ENCODE results near the gene OIT3. TPM values are rescaled to one million over a fixed set of nuclear protein-coding genes. Genes with fewer than 3 reads are reported as not detected.

Gene OIT3
- total RNA-seq, 1 donor from 2014 or later: 0.09 TPM

DNA sequence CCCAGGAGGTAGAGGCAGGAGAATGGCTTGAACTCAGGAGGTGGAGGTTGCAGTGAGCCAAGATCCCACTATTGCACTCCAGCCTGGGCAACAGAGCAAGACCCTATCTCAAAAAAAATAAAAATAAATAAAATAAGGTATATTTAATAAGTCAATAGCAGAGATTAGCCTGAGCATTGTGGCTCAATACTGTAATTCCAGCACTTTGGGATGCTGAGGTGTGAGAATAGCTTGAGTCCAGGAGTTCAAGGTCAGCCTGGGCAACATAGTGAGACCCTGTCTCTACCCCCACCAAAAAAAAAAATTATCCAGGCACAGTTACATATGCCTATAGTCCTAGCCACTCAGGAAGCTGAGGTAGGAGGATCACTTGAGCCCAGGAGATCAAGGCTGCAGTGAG lies 38.4 kb upstream of the OIT3 start:
- Mint-ChIP-seq H3K9me3 (ENCODE audit: unreplicated experiment) (peaks cover 2% of the 10 kb centered on the region), H3K4me3 (ENCODE audit: unreplicated experiment) (no peak overlapping the region), H3K4me1 (ENCODE audit: low read depth, unreplicated experiment) (no peaks in the 10 kb centered on the region), H3K27me3 (ENCODE audit: low read depth, unreplicated experiment) (no peaks in the 10 kb centered on the region), H3K36me3 (ENCODE audit: low read depth, unreplicated experiment) (peaks cover 16% of the 10 kb centered on the region), H3K27ac (ENCODE audit: unreplicated experiment) (no peak overlapping the region)
- Histone ChIP-seq H3K36me3 (ENCODE audit: insufficient read depth, low read length) (no peaks in the 10 kb centered on the region), H3K4me3 (ENCODE audit: insufficient read depth, low read depth, low read length) (no peak overlapping the region), H3K27ac (ENCODE audit: low read depth, low read length) (no peak overlapping the region), H3K4me1 (ENCODE audit: insufficient read depth, low read length) (no peaks in the 10 kb centered on the region), H3K79me2 (ENCODE audit: insufficient read depth, low read length) (no peaks in the 10 kb centered on the region), H3K27me3 (ENCODE audit: insufficient read depth, low read length) (no peaks in the 10 kb centered on the region), H3K4me2 (ENCODE audit: low read length) (no peak overlapping the region), H3K9me3 (ENCODE audit: insufficient read depth, low read depth, low read length) (no peaks in the 10 kb centered on the region), H2AFZ (ENCODE audit: low read depth, low read length) (no peak overlapping the region), H4K20me1 (ENCODE audit: insufficient read depth, low read length) (no peaks in the 10 kb centered on the region), H3K9ac (ENCODE audit: low read length) (no peak overlapping the region)
- no peak for DNase-seq (ENCODE audit: low read depth)
- no peak for FAIRE-seq
- TF ChIP-seq CTCF (IDR thresholded peaks at IDR 0.05; ENCODE audit: insufficient read depth, low read depth, low read length) (no peak), EZH2 (IDR thresholded peaks at IDR 0.05; ENCODE audit: insufficient read depth, low read length) (no peak)

DNA sequence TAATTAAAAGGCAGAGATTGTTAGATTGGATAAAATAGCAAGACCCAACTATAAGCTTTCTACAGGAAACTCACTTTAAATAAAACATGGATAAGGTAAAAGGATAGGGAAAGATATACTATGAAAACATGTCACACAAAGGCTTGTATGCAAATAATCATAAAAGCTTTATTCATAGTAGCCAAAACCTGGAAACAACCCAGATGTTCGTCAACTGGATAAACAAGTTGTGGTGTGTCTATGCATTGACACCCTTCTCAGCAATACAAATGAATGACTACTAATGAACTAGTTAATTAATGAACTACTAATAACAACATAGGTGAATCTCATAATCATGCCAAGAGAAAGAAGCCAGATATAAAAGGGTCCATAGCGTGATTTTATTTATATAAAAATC lies 37.7 kb upstream of the OIT3 start:
- H3K4me1 Mint-ChIP-seq (ENCODE audit: low read depth, unreplicated experiment): no peaks in the 10 kb centered on the region
- Histone ChIP-seq H3K9ac (ENCODE audit: low read length) (no peak overlapping the region), H3K79me2 (ENCODE audit: insufficient read depth, low read length) (no peaks in the 10 kb centered on the region), H3K27me3 (ENCODE audit: insufficient read depth, low read length) (no peaks in the 10 kb centered on the region), H3K36me3 (ENCODE audit: insufficient read depth, low read length) (peaks cover 2% of the 10 kb centered on the region), H3K4me1 (ENCODE audit: insufficient read depth, low read length) (no peaks in the 10 kb centered on the region), H3K9me3 (ENCODE audit: insufficient read depth, low read depth, low read length) (no peaks in the 10 kb centered on the region), H3K4me2 (ENCODE audit: low read length) (no peak overlapping the region), H3K27ac (ENCODE audit: low read depth, low read length) (no peak overlapping the region), H4K20me1 (ENCODE audit: insufficient read depth, low read length) (no peaks in the 10 kb centered on the region), H2AFZ (ENCODE audit: low read depth, low read length) (no peak overlapping the region), H3K4me3 (ENCODE audit: insufficient read depth, low read depth, low read length) (no peak overlapping the region)
- DNase-seq (ENCODE audit: low read depth) (no peak), FAIRE-seq (no peak)
- peaks cover 2% of the 10 kb centered on the region for H3K9me3 Mint-ChIP-seq (ENCODE audit: unreplicated experiment)
- no peak overlapping the region for H3K27ac Mint-ChIP-seq (ENCODE audit: unreplicated experiment)
- H3K27me3 Mint-ChIP-seq (ENCODE audit: low read depth, unreplicated experiment): no peaks in the 10 kb centered on the region
- H3K4me3 Mint-ChIP-seq (ENCODE audit: unreplicated experiment): no peak overlapping the region
- H3K36me3 Mint-ChIP-seq (ENCODE audit: low read depth, unreplicated experiment): peaks cover 16% of the 10 kb centered on the region
- TF ChIP-seq CTCF (IDR thresholded peaks at IDR 0.05; ENCODE audit: insufficient read depth, low read depth, low read length) (no peak), EZH2 (IDR thresholded peaks at IDR 0.05; ENCODE audit: insufficient read depth, low read length) (no peak)

DNA sequence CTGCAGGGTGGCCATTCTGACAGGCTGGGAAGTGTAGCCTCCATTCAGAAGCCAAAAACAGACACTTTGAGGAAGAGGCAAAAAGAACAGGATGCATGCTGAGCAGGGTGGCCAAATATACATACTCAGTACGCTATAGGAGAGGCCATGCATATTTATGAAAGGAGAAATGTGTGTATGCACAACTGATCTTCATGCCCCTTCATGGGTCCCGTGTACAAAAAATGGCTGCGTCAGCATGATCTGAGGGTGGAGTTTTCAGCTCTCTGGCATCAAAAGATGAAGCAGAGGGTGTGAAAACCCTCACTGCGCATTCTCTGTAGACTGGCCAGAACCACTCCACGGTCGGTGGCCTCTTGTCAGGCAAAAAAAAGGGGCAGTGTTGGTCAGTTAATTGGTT lies 35.5 kb upstream of the OIT3 start:
- Histone ChIP-seq H2AFZ (ENCODE audit: low read depth, low read length) (no peak overlapping the region), H3K9ac (ENCODE audit: low read length) (no peak overlapping the region), H3K27me3 (ENCODE audit: insufficient read depth, low read length) (no peaks in the 10 kb centered on the region), H3K27ac (ENCODE audit: low read depth, low read length) (no peak overlapping the region), H3K4me1 (ENCODE audit: insufficient read depth, low read length) (no peaks in the 10 kb centered on the region), H3K4me2 (ENCODE audit: low read length) (no peak overlapping the region), H3K79me2 (ENCODE audit: insufficient read depth, low read length) (no peaks in the 10 kb centered on the region), H3K4me3 (ENCODE audit: insufficient read depth, low read depth, low read length) (no peak overlapping the region), H4K20me1 (ENCODE audit: insufficient read depth, low read length) (no peaks in the 10 kb centered on the region), H3K36me3 (ENCODE audit: insufficient read depth, low read length) (peaks cover 2% of the 10 kb centered on the region), H3K9me3 (ENCODE audit: insufficient read depth, low read depth, low read length) (no peaks in the 10 kb centered on the region)
- H3K36me3 Mint-ChIP-seq (ENCODE audit: low read depth, unreplicated experiment): peaks cover 5% of the 10 kb centered on the region
- H3K4me3 Mint-ChIP-seq (ENCODE audit: unreplicated experiment): no peak overlapping the region
- no peak for DNase-seq (ENCODE audit: low read depth)
- no peaks in the 10 kb centered on the region for H3K27me3 Mint-ChIP-seq (ENCODE audit: low read depth, unreplicated experiment)
- peaks cover 2% of the 10 kb centered on the region for H3K9me3 Mint-ChIP-seq (ENCODE audit: unreplicated experiment)
- no peak overlapping the region for H3K27ac Mint-ChIP-seq (ENCODE audit: unreplicated experiment)
- no peaks in the 10 kb centered on the region for H3K4me1 Mint-ChIP-seq (ENCODE audit: low read depth, unreplicated experiment)
- no peak for FAIRE-seq
- TF ChIP-seq CTCF (IDR thresholded peaks at IDR 0.05; ENCODE audit: insufficient read depth, low read depth, low read length): no peak
- TF ChIP-seq EZH2 (IDR thresholded peaks at IDR 0.05; ENCODE audit: insufficient read depth, low read length): no peak
